ENCODE data around the gene WEE2.

WEE2 gene

DNA sequence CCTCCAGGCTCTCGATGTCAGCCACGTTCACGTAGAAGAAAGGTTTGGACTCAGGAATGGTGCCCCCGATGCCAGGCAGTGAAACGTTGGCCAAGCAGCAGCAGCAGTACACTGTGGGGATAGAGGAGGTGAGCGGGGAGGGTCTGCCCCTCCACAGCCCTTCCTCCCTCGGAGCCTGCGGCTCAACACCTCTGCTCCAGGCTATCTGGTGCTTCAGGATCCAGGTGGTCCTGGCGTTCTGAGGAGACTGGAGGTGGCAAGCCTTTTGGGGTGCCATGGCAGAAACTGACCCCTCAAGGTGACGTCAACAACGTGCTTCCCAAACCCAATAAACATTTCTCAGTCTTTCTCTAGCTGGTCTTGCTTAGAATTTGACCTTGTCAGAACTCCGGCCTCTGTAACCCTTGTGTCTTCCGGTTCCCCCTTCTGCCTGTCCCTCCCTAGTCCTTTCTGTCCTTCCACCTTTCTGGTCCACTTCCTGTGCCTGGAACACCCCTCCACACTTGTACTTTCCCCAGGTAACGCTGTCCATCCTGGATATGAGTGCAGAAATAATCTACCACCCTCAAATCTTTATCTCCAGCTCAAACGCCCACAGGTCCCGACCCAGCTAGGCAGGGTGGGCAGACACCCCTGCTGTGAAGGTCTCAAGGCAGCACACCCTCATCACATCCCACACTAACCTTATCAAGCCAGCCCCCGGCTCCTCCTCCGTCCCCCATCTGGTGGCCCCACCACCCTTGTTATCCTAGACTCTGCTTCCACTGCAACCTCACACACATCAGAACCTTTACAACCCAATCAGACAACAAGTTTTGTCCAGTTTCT lies 42.7 kb upstream of the WEE2 start:
- H3K4me3 ChIP-seq (ENCODE audit: low read depth, low read length) = no peak overlapping the region
- no peak for DNase-seq (ENCODE audit: low read depth)
- TF ChIP-seq POLR2A (IDR thresholded peaks at IDR 0.05; ENCODE audit: extremely low read depth, insufficient read length) (no peak), MAX (IDR thresholded peaks at IDR 0.05; ENCODE audit: low read depth, low read length) (no peak), MYC (IDR thresholded peaks at IDR 0.05; ENCODE audit: low read depth, low read length) (no peak)

DNA sequence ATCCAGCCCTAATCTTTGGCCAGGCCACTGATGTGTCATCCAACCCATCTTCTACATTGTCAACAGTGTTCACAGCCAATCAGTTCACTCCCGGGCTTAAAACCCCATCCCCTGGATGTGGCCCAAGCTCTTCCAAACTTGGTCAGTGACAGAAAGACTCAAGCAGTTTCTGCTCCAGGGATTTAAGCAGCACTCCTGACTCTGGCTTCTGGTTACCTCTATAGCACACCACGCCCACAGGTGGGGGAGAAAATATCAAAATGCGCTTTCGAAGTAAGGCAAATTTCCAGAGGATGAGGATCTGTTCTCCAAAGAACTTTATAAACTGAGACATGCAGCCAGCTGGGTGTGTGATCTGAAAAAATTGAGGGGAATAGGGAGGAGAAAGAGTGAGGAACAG lies 42.1 kb upstream of the WEE2 start:
- no peak overlapping the region for H3K4me3 ChIP-seq (ENCODE audit: low read depth, low read length)
- DNase-seq (ENCODE audit: low read depth) = no peak
- TF ChIP-seq MYC (IDR thresholded peaks at IDR 0.05; ENCODE audit: low read depth, low read length) (no peak), MAX (IDR thresholded peaks at IDR 0.05; ENCODE audit: low read depth, low read length) (no peak), POLR2A (IDR thresholded peaks at IDR 0.05; ENCODE audit: extremely low read depth, insufficient read length) (no peak)
- TF ChIP-seq, protein P1, sequence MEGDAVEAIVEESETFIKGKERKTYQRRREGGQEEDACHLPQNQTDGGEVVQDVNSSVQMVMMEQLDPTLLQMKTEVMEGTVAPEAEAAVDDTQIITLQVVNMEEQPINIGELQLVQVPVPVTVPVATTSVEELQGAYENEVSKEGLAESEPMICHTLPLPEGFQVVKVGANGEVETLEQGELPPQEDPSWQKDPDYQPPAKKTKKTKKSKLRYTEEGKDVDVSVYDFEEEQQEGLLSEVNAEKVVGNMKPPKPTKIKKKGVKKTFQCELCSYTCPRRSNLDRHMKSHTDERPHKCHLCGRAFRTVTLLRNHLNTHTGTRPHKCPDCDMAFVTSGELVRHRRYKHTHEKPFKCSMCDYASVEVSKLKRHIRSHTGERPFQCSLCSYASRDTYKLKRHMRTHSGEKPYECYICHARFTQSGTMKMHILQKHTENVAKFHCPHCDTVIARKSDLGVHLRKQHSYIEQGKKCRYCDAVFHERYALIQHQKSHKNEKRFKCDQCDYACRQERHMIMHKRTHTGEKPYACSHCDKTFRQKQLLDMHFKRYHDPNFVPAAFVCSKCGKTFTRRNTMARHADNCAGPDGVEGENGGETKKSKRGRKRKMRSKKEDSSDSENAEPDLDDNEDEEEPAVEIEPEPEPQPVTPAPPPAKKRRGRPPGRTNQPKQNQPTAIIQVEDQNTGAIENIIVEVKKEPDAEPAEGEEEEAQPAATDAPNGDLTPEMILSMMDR (IDR thresholded peaks at IDR 0.05; ENCODE audit: low read depth, low read length) = no peak

DNA sequence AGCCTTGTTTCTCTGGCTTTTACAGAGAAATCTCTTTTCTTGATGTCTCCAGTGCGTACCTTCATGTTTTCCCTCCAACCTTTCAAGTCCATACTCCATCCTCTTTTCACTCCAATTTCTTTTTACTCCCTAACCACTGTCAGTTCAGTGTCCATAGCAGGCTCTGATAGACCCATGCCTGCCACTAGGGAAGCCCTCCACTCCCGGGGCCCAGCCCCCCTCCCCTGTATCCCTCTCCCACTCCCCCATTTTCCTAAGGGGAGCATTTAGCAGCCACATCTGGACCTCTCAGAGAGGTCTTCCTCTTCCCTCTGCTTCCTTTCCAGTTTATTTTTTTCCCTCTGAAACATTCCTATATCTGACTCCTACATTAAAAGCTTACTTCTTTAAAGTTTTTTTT lies 39.3 kb upstream of the WEE2 start:
- no peak for DNase-seq (ENCODE audit: low read depth)
- TF ChIP-seq MYC (IDR thresholded peaks at IDR 0.05; ENCODE audit: low read depth, low read length) (no peak), MAX (IDR thresholded peaks at IDR 0.05; ENCODE audit: low read depth, low read length) (no peak), POLR2A (IDR thresholded peaks at IDR 0.05; ENCODE audit: extremely low read depth, insufficient read length) (no peak)
- TF ChIP-seq, protein P1 (IDR thresholded peaks at IDR 0.05; ENCODE audit: low read depth, low read length) = no peak
- H3K4me3 ChIP-seq (ENCODE audit: low read depth, low read length) = no peak overlapping the region

DNA sequence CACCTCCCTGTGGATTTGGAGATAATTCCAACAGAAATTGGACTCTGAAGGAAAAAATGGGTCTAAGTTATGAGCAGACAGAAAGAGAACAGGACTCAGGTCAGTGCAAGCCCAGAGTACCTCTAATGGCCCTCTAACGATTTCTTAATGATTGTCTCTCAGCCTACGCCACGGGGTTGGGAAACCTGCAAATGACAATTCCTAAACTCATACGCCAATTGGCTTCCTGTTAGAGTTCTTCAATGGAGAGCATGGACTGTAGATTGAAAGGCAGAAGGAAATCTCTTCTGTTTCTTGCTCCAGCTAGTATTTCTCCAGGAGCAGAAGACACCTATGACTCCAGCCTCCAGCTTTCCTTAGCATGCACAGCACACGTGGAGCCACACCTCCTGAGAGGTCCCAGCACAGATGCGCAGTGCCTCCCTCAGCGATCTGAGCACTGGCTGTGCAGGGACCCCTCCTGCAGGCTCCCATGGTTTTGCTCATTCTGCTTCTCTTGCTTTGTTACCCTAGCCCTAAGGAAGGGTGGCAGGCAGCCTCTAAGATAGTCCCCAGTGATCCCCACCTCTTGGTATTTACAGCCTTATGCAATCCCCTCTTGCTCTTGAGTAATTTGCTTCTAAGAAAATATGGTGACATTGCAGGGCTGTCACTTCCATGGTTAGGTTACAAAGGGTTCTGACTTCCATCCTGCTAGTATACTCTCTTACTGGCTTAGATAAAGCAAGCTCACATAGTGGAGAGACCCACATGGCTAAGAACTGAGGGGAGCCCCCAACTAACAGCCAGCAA lies 36.3 kb upstream of the WEE2 start:
- peak; percentile 75 for DNase-seq (ENCODE audit: low read depth)
- TF ChIP-seq MAX (IDR thresholded peaks at IDR 0.05; ENCODE audit: low read depth, low read length) (no peak), POLR2A (IDR thresholded peaks at IDR 0.05; ENCODE audit: extremely low read depth, insufficient read length) (no peak), MYC (IDR thresholded peaks at IDR 0.05; ENCODE audit: low read depth, low read length) (no peak)
- TF ChIP-seq, protein P1 (IDR thresholded peaks at IDR 0.05; ENCODE audit: low read depth, low read length) = no peak
- no peak overlapping the region for H3K4me3 ChIP-seq (ENCODE audit: low read depth, low read length)

DNA sequence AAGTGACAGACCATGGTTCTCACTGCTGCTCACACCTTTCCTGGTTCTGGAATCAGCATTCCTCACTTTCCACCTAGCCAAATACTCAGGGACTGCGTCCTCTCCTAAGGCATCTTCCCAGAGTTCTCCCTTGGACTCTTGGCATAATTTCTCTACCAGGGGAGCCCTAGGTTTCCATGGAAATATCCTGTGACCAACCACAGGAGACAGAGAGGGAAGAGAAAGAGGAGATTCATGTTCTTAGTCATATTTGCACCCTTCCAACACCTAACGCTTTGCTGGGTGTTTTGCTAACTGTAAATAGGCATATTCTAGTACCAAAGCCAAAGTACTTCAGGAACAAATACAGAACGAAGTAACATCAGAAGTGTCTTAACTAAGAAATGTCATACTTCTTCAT lies 34.8 kb upstream of the WEE2 start:
- TF ChIP-seq POLR2A (IDR thresholded peaks at IDR 0.05; ENCODE audit: extremely low read depth, insufficient read length) (no peak), MYC (IDR thresholded peaks at IDR 0.05; ENCODE audit: low read depth, low read length) (no peak), MAX (IDR thresholded peaks at IDR 0.05; ENCODE audit: low read depth, low read length) (no peak)
- TF ChIP-seq, protein P1 (IDR thresholded peaks at IDR 0.05; ENCODE audit: low read depth, low read length) = no peak
- no peak for DNase-seq (ENCODE audit: low read depth)
- H3K4me3 ChIP-seq (ENCODE audit: low read depth, low read length) = no peak overlapping the region

Data from NB4 (cell line).